Tibial nerve (tissue), 4 donors: ENCODE results near the gene PEX16. TPM values are rescaled to one million over a fixed set of nuclear protein-coding genes. Genes with fewer than 3 reads are reported as not detected.
A peak's percentile ranks its signal among the peaks of the same experiment; 100 is the strongest.

Experiments used
- DNase-seq, 2 donors: peaks; one replicate each; pipeline ENCODE4 v3.0.0-alpha.2; 2019; ENCODE audit warnings: low spot score in 2 of 2
- H3K27ac ChIP-seq, 4 donors: fragments of 200-600 bp; sonication (generic) in 3 of 4; one replicate each; pipeline ENCODE4 v1.5.1; 2017 to 2019; ENCODE audit warnings: mild to moderate bottlenecking in 1 of 4
- H3K27me3 ChIP-seq, 2 donors: fragments of 200-600 bp; sonication (generic) in 1 of 2; one replicate each; pipeline versions ENCODE4 v1.5.1 to v1.6.0; 2017 to 2019
- H3K36me3 ChIP-seq, 3 donors: fragments of 200-600 bp; sonication (generic); one replicate each; pipeline ENCODE4 v1.5.1; 2018 to 2019
- H3K4me1 ChIP-seq, 4 donors: fragments of 200-600 bp; sonication (generic) in 3 of 4; one replicate each; pipeline ENCODE4 v1.5.1; 2017 to 2019
- H3K4me3 ChIP-seq, 4 donors: fragments of 200-600 bp; sonication (generic) in 3 of 4; one replicate each; pipeline ENCODE4 v1.5.1; 2017 to 2019; ENCODE audit warnings: mild to moderate bottlenecking in 1 of 4, moderate library complexity in 1 of 4
- H3K9me3 ChIP-seq, 4 donors: fragments of 200-600 bp; sonication (generic) in 3 of 4; one replicate each; pipeline ENCODE4 v1.5.1; 2017 to 2019
- CTCF ChIP-seq, 5 experiments: fragments of 200-600 bp in 3 of 5; fragments of 450-650 bp in 2 of 5; sonication (generic) in 3 of 5; IDR thresholded peaks; one replicate each; pipeline ENCODE4 v1.5.1; 2016 to 2019; ENCODE audit warnings: antibody characterized with exemption in 5 of 5, mild to moderate bottlenecking in 3 of 5, moderate library complexity in 2 of 5
- EP300 ChIP-seq, 2 donors: sonication (generic); formaldehyde crosslinking; IDR thresholded peaks; one replicate each; pipeline ENCODE4 v1.6.1; 2017; ENCODE audit warnings: antibody characterized with exemption in 2 of 2, mild to moderate bottlenecking in 1 of 2
- POLR2A ChIP-seq, 2 donors: fragments of 450-650 bp; IDR thresholded peaks; one replicate each; pipeline ENCODE4 v1.6.1; 2017; ENCODE audit warnings: antibody characterized with exemption in 2 of 2, mild to moderate bottlenecking in 2 of 2, moderate library complexity in 2 of 2
- WGBS, 2 donors: methylation state at CpG; one replicate each; pipeline ENCODE4 v1.1.5; 2018; 5-methylcytosine and 5-hydroxymethylcytosine counted together
- total RNA-seq, 4 donors: library from RNA; depleted of rRNA; stranded (reverse); fragments of >200 nt; gene quantifications; one replicate each; pipeline ENCODE4 v1.1.0, GENCODE V29; 2016

Gene PEX16
- total RNA-seq, 4 donors from 2014 or later = 33.9 to 38.4 (median 36.5) TPM

GRCh38 chr11:45895553-45896259, 22.0 kb downstream of the PEX16 start:
- H3K4me1 ChIP-seq = peaks cover 0 to 51% (median 11%) of the 10 kb centered on the region in 4 donors
- 76 to 88% methylated on average over 8 of the region's 8 CpGs for WGBS, 2 donors
- H3K9me3 ChIP-seq = no peaks in the 10 kb centered on the region
- no peak for DNase-seq
- H3K36me3 ChIP-seq = no peaks in the 10 kb centered on the region
- no peak for TF ChIP-seq CTCF (IDR thresholded peaks at IDR 0.05)
- no peak for TF ChIP-seq EP300 (IDR thresholded peaks at IDR 0.05)
- TF ChIP-seq POLR2A (IDR thresholded peaks at IDR 0.05) = no peak
- no peak overlapping the region for H3K4me3 ChIP-seq
- peak overlapping the region in 3 of 4 donors; percentile 34 to 90 (median 70) for H3K27ac ChIP-seq
- H3K27me3 ChIP-seq = no peaks in the 10 kb centered on the region

GRCh38 chr11:45894555-45895247, 23.0 kb downstream of the PEX16 start:
- no peaks in the 10 kb centered on the region for H3K36me3 ChIP-seq
- H3K27me3 ChIP-seq = no peaks in the 10 kb centered on the region
- no peak for DNase-seq
- peaks cover 0 to 45% (median 8%) of the 10 kb centered on the region in 4 donors for H3K4me1 ChIP-seq
- H3K4me3 ChIP-seq = no peak overlapping the region
- WGBS, 2 donors = 81 to 86% methylated on average over 6 of the region's 6 CpGs
- TF ChIP-seq POLR2A (IDR thresholded peaks at IDR 0.05) = no peak
- no peak for TF ChIP-seq CTCF (IDR thresholded peaks at IDR 0.05)
- TF ChIP-seq EP300 (IDR thresholded peaks at IDR 0.05) = peak in 1 of 2 donors; percentile 13
- H3K27ac ChIP-seq = peak overlapping the region; percentile 32 to 90 (median 54)
- H3K9me3 ChIP-seq = no peaks in the 10 kb centered on the region

- no peak for DNase-seq
- no peaks in the 10 kb centered on the region for H3K27me3 ChIP-seq
- no peaks in the 10 kb centered on the region for H3K9me3 ChIP-seq
- H3K36me3 ChIP-seq = no peaks in the 10 kb centered on the region
- TF ChIP-seq POLR2A (IDR thresholded peaks at IDR 0.05) (peak in 1 of 2 donors; percentile 8), CTCF (IDR thresholded peaks at IDR 0.05) (no peak)
- WGBS, 2 donors = 53 to 62% methylated on average over 5 of the region's 5 CpGs
- H3K27ac ChIP-seq = peak overlapping the region in 3 of 4 donors; percentile 69 to 90 (median 76)
- H3K4me1 ChIP-seq = peaks cover 0 to 27% (median 0%) of the 10 kb centered on the region in 4 donors
- H3K4me3 ChIP-seq = peak overlapping the region in 1 of 4 donors; percentile 5
These were observed 24.8 kb downstream of the PEX16 start for GRCh38 chr11:45892856-45893255.

GRCh38 chr11:45890886-45891550, 26.7 kb downstream of the PEX16 start:
- H3K4me3 ChIP-seq = no peak overlapping the region
- peaks cover 0 to 25% (median under 1%) of the 10 kb centered on the region in 4 donors for H3K4me1 ChIP-seq
- H3K36me3 ChIP-seq = no peaks in the 10 kb centered on the region
- 72 to 83% methylated on average over 9 of the region's 9 CpGs for WGBS, 2 donors
- H3K27ac ChIP-seq = peak overlapping the region in 3 of 4 donors; percentile 69 to 90 (median 76)
- peaks cover 0 to 1% of the 10 kb centered on the region in 2 donors for H3K27me3 ChIP-seq
- no peak for DNase-seq
- no peaks in the 10 kb centered on the region for H3K9me3 ChIP-seq
- TF ChIP-seq CTCF (IDR thresholded peaks at IDR 0.05) = no peak
